Camera-type eye (tissue), 1 donor: ENCODE measurements around the gene ZBTB49. TPM values are rescaled to one million over a fixed set of nuclear protein-coding genes. Genes with fewer than 3 reads are reported as not detected.

Experiments
- total RNA-seq: library from RNA; depleted of rRNA; stranded (reverse); fragments of >200 nt; gene quantifications from one replicate; pipeline ENCODE4 v1.2.3, GENCODE V29; 2014

Gene ZBTB49
- 9.7 TPM for total RNA-seq

GRCh38 chr4:4289941-4290850, at the start of gene ZBTB49, which contains the start of gene LYAR:
Gene ZBTB49 (plus strand): TSS chr4:4290251. CDS start chr4:4299946, 9,695 bp downstream.
Gene LYAR (minus strand): TSS chr4:4290154. CDS start chr4:4283742, 6,412 bp downstream.

GRCh38 chr4:4248029-4248884, 41.8 kb upstream of the ZBTB49 start, which contains the start of gene TMEM128:
Gene TMEM128 (minus strand): TSS chr4:4248223. CDS start chr4:4248202, 21 bp downstream.

Other genes starting within 250 kb of the ZBTB49 start
- not detected for gene OTOP1, start 63.3 kb upstream of the ZBTB49 start, total RNA-seq
- 29.8 TPM for gene TMEM128, start 42.0 kb upstream of the ZBTB49 start, total RNA-seq
- gene LYAR, start 97 bp upstream of the ZBTB49 start, total RNA-seq, result 9.5 TPM
- gene NSG1, start 96.9 kb downstream of the ZBTB49 start, total RNA-seq, result 54.9 TPM